ENCODE data around the gene NHSL2.

NHSL2 gene

GRCh38 chrX:72060921-72061490, 150.4 kb downstream of the NHSL2 start:
- no peak for TF ChIP-seq CTCF (IDR thresholded peaks at IDR 0.05)
- peaks cover 65% of the 10 kb centered on the region for H3K9me3 Mint-ChIP-seq
- peaks cover 8% of the 10 kb centered on the region for H3K27me3 Mint-ChIP-seq (ENCODE audit: low read depth, poor library complexity)
- no peaks in the 10 kb centered on the region for H3K36me3 Mint-ChIP-seq (ENCODE audit: low read depth)
- no peak overlapping the region for H3K4me3 Mint-ChIP-seq
- H3K4me1 Mint-ChIP-seq = no peaks in the 10 kb centered on the region
- no peak overlapping the region for H3K27ac Mint-ChIP-seq
- DNase-seq = no peak

- H3K36me3 Mint-ChIP-seq (ENCODE audit: low read depth) = no peaks in the 10 kb centered on the region
- H3K9me3 Mint-ChIP-seq = peaks cover 70% of the 10 kb centered on the region
- peaks cover under 1% of the 10 kb centered on the region for H3K4me1 Mint-ChIP-seq
- H3K4me3 Mint-ChIP-seq = no peak overlapping the region
- peaks cover 11% of the 10 kb centered on the region for H3K27me3 Mint-ChIP-seq (ENCODE audit: low read depth, poor library complexity)
- H3K27ac Mint-ChIP-seq = no peak overlapping the region
- no peak for DNase-seq
- TF ChIP-seq CTCF (IDR thresholded peaks at IDR 0.05) = no peak
Measured at GRCh38 chrX:72062916-72063315, 152.3 kb downstream of the NHSL2 start.

GRCh38 chrX:72069350-72070160, 158.9 kb downstream of the NHSL2 start:
- no peak for DNase-seq
- Mint-ChIP-seq H3K9me3 (peaks cover 49% of the 10 kb centered on the region), H3K27me3 (ENCODE audit: low read depth, poor library complexity) (peaks cover 31% of the 10 kb centered on the region), H3K4me3 (peak overlapping the region; percentile 68), H3K4me1 (peaks cover 17% of the 10 kb centered on the region), H3K27ac (no peak overlapping the region), H3K36me3 (ENCODE audit: low read depth) (no peaks in the 10 kb centered on the region)
- no peak for TF ChIP-seq CTCF (IDR thresholded peaks at IDR 0.05)

GRCh38 chrX:72071213-72071612, 160.6 kb downstream of the NHSL2 start:
- Mint-ChIP-seq H3K4me3 (no peak overlapping the region), H3K27me3 (ENCODE audit: low read depth, poor library complexity) (peaks cover 28% of the 10 kb centered on the region), H3K9me3 (peaks cover 45% of the 10 kb centered on the region), H3K4me1 (peaks cover 17% of the 10 kb centered on the region), H3K27ac (no peak overlapping the region), H3K36me3 (ENCODE audit: low read depth) (no peaks in the 10 kb centered on the region)
- TF ChIP-seq CTCF (IDR thresholded peaks at IDR 0.05) = no peak
- DNase-seq = no peak

GRCh38 chrX:72073633-72074032, 163.0 kb downstream of the NHSL2 start:
- H3K4me1 Mint-ChIP-seq = peaks cover 16% of the 10 kb centered on the region
- no peak overlapping the region for H3K4me3 Mint-ChIP-seq
- peaks cover 31% of the 10 kb centered on the region for H3K27me3 Mint-ChIP-seq (ENCODE audit: low read depth, poor library complexity)
- H3K27ac Mint-ChIP-seq = no peak overlapping the region
- peaks cover 41% of the 10 kb centered on the region for H3K9me3 Mint-ChIP-seq
- DNase-seq = no peak
- no peaks in the 10 kb centered on the region for H3K36me3 Mint-ChIP-seq (ENCODE audit: low read depth)
- no peak for TF ChIP-seq CTCF (IDR thresholded peaks at IDR 0.05)

GRCh38 chrX:72078411-72078810, 167.8 kb downstream of the NHSL2 start:
- H3K4me1 Mint-ChIP-seq = peaks cover 42% of the 10 kb centered on the region
- H3K9me3 Mint-ChIP-seq = peaks cover 73% of the 10 kb centered on the region
- no peak for TF ChIP-seq CTCF (IDR thresholded peaks at IDR 0.05)
- no peak for DNase-seq
- no peak overlapping the region for H3K4me3 Mint-ChIP-seq
- peaks cover 15% of the 10 kb centered on the region for H3K27me3 Mint-ChIP-seq (ENCODE audit: low read depth, poor library complexity)
- no peak overlapping the region for H3K27ac Mint-ChIP-seq
- H3K36me3 Mint-ChIP-seq (ENCODE audit: low read depth) = no peaks in the 10 kb centered on the region
